ENCODE measurements around the gene SRP14.
"Not testable (repeated sequence)": the region's sequence is repeated elsewhere in the genome, so short reads cannot be mapped to it uniquely, and the experiment has no call there.

SRP14 gene

GRCh38 chr15:40016224-40016865, 22.6 kb downstream of the SRP14 start:
- DNase-seq: no peak

GRCh38 chr15:40014390-40014789, 24.6 kb downstream of the SRP14 start:
- no peak for DNase-seq

GRCh38 chr15:40013372-40013771, 25.6 kb downstream of the SRP14 start:
- not testable (repeated sequence) for DNase-seq

GRCh38 chr15:40011303-40011702, 27.7 kb downstream of the SRP14 start:
- no peak for DNase-seq

GRCh38 chr15:40010686-40011085, 28.3 kb downstream of the SRP14 start:
- no peak for DNase-seq

- DNase-seq: no peak
Observed at GRCh38 chr15:40008061-40008765, 30.8 kb downstream of the SRP14 start.

GRCh38 chr15:40006646-40007045, 32.3 kb downstream of the SRP14 start:
- DNase-seq: no peak

- no peak for DNase-seq
Observed at GRCh38 chr15:40006003-40006402, 33.0 kb downstream of the SRP14 start.

- no peak for DNase-seq
Observed at GRCh38 chr15:40003116-40003916, 35.7 kb downstream of the SRP14 start.

- no peak for DNase-seq
Observed at GRCh38 chr15:40002295-40002694, 36.7 kb downstream of the SRP14 start.

GRCh38 chr15:39999538-40000200, 39.3 kb downstream of the SRP14 start:
- no peak for DNase-seq

GRCh38 chr15:39998511-39999077, 40.4 kb downstream of the SRP14 start:
- DNase-seq: no peak

- DNase-seq: no peak
Observed at GRCh38 chr15:39997639-39998038, 41.3 kb downstream of the SRP14 start.

- DNase-seq: no peak
Observed at GRCh38 chr15:39997031-39997430, 42.0 kb downstream of the SRP14 start.

- DNase-seq: not testable (repeated sequence)
Observed at GRCh38 chr15:39996228-39996627, 42.8 kb downstream of the SRP14 start.

- not testable (repeated sequence) for DNase-seq
Observed at GRCh38 chr15:39992953-39993352, 46.0 kb downstream of the SRP14 start.

GRCh38 chr15:39990706-39991105, 48.3 kb downstream of the SRP14 start:
- DNase-seq: no peak

GRCh38 chr15:39987821-39988220, 51.2 kb downstream of the SRP14 start:
- no peak for DNase-seq

Data from NCI-H1436 treated with DMSO at 0.1 percent for 48 hours (cell line).